Activated gamma-delta T cell treated with anti-CD3 and anti-CD28 coated beads, Interleukin-2, amount 50 U/mL, for 16 hours (primary cell): ENCODE measurements around the gene HJV.
"Not testable (repeated sequence)": the region's sequence is repeated elsewhere in the genome, so short reads cannot be mapped to it uniquely, and the experiment has no call there.

Source experiments
- DNase-seq: peaks from one replicate; pipeline ENCODE4 v3.0.0-alpha.2; 2020; ENCODE audit warnings: low read depth

The HJV gene, protein sequence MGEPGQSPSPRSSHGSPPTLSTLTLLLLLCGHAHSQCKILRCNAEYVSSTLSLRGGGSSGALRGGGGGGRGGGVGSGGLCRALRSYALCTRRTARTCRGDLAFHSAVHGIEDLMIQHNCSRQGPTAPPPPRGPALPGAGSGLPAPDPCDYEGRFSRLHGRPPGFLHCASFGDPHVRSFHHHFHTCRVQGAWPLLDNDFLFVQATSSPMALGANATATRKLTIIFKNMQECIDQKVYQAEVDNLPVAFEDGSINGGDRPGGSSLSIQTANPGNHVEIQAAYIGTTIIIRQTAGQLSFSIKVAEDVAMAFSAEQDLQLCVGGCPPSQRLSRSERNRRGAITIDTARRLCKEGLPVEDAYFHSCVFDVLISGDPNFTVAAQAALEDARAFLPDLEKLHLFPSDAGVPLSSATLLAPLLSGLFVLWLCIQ

DNA sequence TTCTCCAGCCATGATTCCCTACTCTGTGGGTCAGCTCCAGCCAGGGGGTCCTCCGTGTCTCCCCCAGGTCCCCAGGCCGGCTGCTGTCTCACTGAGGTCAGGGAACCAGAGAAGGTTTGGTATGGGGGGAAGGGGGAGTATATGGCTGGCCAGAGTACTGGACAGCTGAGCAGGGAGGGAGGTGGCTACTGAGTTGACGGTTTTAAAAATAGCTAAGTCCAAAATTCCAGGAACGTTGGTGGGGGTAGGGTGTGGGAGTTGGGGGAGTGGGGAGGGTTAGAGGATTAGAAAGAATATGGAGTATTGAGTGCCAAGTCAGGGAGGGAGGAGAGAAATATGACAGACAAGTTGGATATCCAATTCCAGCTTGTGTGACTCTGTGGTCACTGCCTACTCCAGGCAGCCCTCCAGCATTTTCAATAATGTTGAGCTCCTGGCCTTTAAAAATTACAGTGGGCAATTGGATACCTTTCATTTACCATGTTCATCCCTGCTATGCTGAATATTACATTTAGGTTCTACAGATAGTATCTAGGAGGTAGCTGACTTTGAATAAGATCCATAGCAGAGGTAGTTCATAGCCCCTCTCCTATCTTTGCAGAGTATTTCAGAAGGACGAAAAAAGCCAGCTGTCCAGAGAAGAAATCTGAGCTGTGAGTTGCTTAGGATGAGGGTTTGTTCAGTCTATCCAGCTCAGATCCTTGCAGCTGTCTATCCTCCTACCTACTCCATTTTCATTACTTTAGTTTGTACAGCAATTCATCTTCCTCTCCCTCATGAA is at the start of gene HJV:
HJV (minus strand) TSS at position 114 of the 781 bp plus-strand sequence. CDS start 1,504 bp downstream, outside the sequence.
- no peak for DNase-seq

DNA sequence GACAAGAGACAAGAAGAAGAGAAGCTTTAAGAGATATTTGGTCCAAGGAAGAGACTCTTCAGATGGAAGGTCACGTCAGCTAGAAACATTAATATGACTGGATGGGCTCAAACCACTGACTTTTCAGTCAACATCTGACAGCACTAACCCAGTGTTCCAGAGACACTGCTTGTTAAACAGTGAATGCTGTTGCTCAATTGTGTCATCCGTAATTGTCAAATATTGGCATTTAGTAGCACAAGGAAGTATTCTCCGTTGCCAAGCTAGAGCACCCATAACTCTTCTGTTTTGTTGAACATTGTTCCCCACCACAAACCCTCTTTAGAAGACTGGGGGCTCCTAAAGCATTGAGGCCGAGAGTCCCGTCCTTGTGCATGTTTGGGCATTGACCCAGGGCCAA is 37.6 kb upstream of the HJV start:
- not testable (repeated sequence) for DNase-seq

DNA sequence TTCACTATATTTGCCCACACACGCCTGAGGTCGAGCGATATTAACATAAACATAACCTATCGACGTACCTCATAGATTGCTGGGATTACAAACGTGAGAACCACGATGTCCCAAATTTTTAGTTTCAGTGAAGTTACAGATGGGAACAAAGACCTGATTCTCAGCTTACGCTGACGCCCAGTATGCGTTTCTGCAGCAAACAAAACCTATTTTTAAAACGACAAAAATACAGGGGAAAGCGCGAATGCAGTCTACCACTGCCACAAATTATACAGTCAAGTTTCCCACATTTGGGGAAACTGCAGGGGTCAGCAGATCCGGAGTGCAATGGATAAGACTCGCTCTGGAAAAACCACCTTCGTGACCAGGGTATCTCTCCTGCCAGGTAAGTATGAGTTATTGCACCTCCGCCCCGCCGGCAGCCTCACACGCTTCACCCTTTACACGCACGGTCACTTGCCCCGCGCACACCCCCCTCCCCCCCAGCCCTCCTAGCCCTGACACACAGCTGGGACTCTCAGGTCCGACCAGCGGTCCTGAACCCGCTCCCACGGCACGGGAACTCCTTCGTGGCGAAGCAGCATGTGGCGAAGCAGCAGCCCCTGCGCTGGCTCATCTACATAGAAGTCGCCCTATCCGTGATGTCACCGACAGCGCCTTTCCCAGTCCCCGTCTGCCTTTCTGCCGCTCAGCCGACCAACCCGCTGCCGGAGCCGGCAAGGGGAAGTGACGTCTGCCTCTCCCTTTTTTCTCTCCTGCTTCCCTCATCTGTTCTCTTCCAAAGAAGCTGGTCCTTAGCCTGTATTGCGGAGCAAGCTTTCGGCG is 30.5 kb upstream of the HJV start:
- peak; percentile 66 for DNase-seq

DNA sequence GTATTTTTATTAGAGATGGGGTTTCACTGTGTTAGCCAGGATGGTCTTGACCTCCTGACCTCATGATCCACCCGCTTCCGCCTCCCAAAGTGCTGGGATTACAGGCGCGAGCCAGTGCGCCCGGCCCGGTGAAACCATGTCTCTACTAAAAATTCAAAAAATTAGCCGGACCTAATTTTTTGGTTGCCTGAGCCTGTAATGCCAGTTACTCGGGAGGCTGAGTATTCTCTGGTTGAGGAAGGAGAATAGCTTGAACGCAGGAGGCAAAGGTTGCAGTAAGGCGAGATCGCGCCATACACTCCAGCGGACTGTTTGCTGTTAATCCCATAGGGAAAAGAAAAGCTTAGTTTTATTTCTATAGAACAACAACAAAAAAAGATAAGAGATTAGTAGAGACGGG is 29.9 kb upstream of the HJV start:
- no peak for DNase-seq

DNA sequence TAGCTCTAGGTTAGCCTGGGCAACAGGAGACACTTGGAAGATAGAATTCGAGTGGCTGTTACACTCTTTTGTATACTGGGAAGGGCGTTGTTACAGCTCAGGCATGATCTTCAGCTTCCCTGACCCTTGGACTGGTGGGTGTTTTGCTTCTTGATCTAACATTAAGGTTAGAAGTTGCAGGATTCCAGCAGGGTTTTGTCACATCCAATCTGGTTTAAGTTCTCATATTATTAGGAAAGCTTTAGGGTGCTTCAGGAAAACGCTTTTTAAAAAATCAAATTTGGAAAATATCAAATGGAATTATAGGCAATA is 29.1 kb upstream of the HJV start:
- DNase-seq: not testable (repeated sequence)

DNA sequence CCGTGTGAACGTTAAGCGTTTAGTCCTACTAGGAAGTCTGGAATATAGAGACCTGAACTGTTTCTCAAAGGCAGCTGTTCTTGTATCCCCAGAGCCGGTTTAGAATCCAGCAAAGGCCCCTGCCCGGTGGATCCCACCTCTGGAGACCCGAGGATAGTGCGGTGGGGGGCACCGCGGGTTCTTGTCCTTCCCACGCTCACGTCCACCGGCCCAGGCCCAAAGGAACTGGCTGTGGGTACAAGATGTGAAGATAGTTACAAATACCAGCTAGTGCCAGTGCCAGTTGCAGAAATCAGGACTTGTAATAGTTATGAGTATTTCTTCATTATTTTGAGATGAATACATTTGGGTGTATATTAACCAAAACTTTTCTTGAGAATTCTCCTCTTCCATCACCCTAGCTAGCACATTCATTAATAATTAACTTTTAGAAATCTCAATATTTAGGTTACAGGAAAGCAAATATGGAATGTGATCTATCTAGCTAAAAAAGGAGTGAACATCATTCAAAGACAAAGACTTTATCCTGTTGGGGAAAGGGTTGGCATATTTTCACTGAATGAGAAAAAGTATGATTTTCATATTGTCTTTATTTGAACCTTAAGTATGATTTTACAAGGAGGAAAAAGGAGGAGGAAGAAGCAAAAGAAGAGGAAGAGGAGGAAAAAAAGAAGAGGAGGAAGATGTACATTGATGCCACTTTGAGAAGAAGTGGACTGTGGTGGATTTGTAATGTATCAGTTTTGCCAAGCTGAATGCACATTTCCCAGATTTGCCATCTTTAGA is 28.5 kb upstream of the HJV start:
- DNase-seq: not testable (repeated sequence)

DNA sequence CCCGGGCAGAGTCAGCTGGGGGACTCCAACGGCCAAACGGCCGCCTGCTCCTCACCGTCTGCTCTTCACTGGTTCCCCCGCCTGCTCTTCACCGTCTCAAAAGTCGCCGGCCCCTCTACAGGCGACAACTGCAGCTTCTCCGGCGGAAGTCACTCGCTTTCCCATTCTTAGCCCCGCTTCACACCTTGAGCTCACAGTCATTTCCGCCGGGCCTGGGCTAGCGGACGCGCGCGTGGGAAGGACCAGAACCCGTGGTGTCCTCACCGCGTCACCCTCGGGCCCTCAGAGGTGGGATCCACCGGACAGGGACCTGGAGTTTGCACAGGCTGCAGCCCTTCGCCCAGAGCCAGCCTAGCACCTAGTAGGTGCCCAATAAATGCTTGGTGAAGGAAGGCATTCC is 27.9 kb upstream of the HJV start:
- peak; percentile 11 for DNase-seq

DNA sequence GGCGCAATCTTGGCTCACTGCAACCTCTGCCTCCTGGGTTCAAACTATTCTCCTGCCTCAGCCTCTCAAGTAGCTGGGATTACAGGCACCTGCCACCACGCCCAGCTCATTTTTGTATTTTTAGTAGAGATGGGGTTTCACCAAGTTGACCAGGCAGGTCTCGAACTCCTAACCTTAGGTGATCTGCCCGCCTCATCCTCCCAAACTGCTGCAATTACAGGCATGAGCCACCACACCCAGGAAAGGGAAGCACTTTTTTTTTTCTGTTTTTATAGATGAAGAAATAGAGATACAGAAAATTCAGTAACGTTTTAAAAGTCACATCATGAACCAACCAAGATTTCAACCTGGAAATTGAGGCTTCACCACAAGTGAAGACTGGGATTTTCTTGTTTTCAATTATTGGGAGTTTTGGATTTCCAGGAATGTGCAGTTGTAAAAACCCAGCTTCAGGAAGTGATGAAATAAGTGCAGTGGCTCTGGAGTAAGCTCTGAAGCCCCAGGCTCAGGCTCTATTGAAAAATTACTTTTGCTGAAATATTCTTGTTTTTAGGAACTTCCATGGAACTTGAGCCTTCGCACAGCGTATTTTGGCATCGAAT is 27.1 kb upstream of the HJV start:
- DNase-seq: not testable (repeated sequence)

DNA sequence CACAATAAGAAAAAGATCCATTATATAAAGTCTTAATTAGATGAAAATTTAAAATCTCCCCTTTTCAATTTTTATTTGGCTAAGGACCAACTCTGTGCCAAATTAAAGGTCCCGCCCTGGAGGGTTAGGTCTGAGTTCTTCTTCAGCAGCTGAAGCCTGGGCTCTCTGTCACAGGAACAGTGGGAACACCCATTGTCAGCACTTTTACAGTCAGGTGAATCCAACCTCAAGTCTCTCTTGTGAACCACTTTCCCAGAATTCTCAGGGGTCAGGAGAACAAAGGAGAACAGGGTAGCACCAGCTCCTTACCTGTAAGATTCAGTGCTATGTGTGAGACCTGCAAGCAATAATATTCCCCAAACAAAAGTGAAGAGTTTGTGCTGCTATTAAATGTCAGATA is 25.1 kb upstream of the HJV start:
- no peak for DNase-seq

DNA sequence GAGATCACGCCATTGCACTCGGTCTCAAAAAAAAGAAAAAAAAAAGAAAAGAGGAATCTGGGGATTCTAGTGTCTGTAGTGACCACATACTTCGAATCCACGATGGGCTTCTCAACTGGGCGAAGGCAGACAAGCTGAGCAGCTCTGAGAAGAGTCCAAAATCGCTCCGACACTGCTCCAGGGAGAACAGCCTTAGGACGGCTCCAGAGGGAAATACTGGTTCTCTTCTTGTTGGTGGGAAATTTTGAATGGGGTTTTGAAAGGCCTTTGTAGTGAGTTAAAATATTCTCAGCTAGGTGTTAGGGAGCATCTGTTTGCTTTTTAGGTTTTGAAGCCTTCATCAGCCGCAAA is 18.3 kb upstream of the HJV start:
- no peak for DNase-seq

DNA sequence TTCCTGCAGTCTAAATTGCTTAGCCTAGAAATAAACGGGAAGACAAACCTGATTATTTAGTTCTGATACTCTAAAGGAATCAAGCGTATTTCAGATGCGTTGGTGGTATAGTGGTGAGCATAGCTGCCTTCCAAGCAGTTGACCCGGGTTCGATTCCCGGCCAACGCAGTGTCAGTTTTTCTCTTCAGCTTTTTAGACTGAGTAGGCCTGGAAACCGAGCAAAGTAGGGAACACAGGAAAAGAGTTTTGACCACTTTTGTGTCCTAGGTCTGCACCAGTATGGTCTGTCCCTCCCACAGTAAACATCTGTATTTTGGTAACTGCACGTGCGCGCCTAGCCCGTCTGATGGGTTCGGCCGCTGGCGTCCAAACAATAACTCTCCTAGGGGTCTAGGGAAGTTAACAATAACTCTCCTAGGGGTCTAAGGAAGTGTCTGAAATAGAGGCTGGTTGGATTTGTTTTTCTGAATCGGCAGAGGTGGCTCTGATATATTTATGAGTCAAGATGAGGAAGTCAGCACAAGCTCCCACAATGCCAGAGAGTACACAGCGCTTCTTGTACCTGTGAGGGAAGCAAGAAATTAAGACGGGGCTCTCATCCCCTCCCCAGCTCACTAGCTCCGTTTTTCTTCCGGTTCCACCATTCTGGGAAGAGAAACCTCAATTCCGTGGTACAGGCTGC is 15.6 kb upstream of the HJV start:
- DNase-seq: peak; percentile 51

DNA sequence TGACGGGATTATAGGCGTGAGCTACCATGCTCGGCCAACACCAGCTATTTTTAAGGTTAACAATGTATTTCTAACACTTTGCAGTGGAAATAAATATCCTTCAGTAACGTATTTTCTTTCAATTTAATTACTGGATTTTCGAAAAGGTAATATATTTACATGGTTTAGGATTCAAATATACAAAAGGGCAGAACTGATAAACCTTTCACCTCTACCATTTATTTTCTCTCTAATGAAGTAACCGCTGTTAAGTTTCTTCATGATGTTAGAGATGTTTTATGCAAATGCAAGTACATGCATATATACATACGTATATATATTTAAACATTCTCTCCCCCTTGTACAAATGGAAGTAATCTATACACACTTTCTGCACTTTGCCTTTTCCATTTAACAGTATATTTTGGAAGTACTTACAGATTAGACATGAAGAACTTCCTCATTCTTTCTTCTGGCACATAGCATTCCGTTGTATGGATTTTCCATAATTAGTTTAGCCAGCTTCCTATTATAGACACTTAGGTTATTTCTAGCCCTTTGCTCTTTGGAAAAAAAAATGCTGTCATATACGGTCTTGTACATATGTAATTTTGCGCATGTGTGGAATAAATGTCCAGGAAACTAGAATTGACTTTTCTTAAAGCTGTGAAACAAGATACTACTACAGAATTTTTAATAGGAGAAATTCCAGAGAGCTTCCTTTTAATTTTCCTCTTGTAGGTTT is 14.9 kb upstream of the HJV start:
- no peak for DNase-seq

DNA sequence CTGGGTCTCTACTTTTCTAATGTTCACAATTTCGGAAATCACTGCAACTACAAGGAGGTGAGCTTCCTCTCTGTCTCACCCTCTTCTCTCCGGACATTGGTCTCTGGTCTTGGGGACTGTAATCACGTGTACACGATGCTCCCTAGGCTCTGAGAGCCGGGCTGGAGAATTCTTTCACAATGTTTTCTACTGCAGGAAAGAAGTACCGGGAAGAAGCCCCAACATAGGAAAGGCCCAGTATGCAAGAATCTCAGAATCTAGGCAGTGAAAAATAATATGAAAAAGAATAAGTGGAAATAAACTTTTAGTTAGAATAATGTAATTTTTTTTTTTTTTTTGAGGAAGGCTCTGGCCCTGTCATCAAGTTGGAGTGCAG is 13.5 kb upstream of the HJV start:
- no peak for DNase-seq

DNA sequence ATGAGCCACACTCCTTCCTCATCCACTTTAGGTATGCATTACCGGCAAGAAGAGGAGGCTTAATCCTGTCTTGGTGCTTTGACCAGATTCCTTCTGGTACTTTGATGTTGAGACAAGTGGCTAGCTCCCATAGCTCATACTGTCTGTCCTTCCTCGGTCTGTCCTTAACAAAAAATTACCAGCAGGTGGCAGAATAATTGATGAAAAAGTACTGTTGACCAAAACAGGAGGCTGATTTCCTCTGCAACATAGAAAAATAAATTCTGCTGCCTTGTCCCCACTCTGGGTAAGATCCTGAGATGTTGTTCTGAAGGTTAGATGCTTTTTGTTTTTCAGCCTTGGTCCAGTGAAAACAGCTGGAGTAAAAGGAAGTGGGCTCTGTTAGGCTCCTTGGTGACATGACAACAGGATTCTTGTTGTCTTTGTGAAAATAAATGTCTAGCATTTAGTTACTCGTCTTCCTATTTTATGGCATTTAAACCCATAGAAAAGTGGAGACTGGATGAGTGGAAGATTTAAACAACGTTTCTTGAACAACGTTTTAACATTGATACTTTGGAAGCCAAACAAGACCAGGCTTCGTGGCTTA is 11.2 kb upstream of the HJV start:
- no peak for DNase-seq

DNA sequence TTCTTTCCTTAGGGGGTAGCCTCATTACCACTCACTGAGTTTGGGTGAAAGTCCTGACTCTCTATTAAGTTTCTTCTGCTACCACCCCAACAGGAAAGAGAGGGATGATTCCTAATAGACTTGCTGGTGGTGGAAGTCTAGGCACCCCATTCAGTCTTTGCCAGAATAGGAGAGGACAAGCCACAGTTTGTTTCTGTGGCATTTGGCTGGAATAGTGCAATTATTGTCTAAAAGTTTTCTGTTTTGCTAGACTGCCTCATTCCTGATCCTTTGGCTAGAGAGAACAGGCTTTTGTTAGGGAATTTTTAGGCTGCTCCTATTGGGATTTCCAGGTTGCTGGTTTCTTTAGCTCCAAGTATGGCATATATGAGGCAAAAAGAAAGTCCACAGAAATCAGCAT is 9.9 kb upstream of the HJV start:
- no peak for DNase-seq

DNA sequence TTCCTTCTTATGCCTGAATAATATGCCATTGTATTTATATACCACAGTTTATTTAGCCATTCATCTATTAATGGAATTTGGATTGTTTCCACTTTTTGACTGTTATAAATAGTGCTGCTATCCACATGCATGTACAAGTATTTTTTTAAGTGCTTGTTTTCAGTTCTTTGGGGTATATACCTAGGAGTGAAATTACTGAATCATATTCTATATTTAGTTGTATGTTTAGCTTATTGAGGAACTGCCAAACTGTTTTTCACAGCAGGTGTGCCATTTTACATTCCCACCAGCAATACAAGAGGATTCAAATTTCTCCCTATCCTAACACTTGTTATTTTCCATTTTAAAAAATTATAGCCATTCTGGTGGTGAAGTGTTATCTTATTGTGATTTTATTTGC is 7.6 kb upstream of the HJV start:
- no peak for DNase-seq

DNA sequence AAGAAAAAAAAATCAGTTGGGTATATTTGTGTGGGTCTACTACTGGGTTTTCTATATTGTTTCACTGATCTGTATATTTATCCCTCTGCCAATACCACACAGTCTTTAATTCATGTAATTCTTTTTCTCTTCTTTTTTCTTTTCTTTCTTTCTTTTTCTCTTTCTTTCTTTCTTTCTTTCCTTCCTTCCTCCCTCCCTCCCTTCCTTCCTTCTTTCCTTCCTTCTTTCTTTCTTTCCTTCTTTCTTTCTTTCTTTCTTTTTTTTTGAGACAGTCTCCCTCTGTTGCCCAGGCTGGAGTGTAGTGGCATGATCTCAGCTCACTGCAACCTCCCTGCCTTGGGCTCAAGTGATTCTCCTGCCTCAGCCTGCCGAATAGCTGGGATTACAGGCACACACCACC is 5.1 kb upstream of the HJV start:
- DNase-seq: not testable (repeated sequence)

DNA sequence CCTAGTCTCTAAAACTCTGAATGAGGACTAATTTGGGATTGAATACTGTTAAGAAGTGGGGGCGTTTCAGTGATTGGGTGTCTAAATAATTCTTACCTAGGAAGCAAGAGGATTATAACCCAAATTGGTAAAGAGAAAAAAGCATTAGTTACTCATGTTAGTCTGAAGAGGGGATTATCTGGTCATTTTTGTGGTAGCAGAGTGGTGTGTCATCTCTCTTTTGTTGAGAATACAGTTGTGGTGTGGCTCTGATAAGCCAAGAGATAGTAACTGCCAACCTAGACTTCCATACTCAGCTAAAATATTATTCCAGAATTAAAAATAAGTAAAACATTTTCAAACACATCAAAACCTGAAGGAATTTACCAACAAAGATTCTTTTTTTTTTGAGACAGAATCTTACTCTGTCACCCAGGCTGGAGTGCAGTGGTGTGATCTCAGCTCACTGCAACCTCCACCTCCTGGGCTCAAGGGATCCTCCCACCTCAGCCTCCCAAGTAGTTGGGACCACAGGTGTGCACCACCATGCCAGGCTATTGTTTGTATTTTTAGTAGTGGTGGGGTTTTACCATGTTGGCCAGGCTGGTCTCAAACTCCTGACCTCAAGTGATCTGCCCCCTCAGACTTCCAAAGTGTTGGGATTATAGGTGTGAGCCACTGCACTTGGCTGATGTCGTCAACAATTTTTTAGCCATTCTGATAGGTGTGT is 4.4 kb upstream of the HJV start:
- DNase-seq: not testable (repeated sequence)

DNA sequence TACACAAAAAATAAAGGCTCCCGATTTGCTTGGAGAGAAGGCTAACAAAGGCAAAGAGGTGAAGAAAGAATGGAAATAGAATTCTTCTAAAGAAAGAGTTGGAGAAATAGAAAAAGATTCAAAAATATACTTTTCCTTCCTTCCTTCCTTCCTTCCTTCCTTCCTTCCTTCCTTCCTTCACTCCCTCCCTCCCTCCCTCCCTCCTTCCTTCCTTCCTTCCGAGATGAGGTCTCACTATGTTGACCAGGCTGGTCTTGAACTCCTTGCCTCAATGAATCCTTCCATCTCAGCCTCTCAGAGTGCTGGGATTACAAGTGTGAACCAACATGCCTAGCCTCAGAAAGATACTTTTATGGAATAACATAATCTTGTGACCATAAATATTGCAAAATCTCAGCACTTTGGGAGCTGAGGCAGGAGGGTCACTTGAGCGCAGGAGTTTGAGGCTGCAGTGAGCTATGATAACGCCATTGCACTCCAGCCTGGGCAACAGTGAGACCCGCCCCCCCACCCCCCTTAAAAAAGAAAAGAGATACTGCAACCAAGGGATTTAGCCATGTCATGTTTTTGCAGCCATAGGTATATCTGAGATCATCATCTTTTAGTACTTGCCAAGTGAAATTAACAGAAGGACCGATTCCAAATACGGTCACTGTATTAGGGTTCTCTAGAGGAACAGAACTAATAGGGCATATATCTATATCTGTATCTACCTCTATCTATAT is 1.0 kb upstream of the HJV start:
- DNase-seq: no peak
